Measurements from ENCODE around the gene FAM186B.
"Not testable (repeated sequence)": the region's sequence is repeated elsewhere in the genome, so short reads cannot be mapped to it uniquely, and the experiment has no call there.

The FAM186B gene

GRCh38 chr12:49635036-49635435 lies 29.6 kb upstream of the FAM186B start:
- DNase-seq: no peak

- DNase-seq: no peak
Measured at GRCh38 chr12:49633703-49634345, 28.4 kb upstream of the FAM186B start.

- no peak for DNase-seq
Measured at GRCh38 chr12:49632986-49633702, 27.7 kb upstream of the FAM186B start.

- no peak for DNase-seq
Measured at GRCh38 chr12:49632401-49632800, 27.0 kb upstream of the FAM186B start.

- no peak for DNase-seq
Measured at GRCh38 chr12:49631336-49631907, 26.0 kb upstream of the FAM186B start.

- DNase-seq: no peak
Measured at GRCh38 chr12:49627752-49628360, 22.4 kb upstream of the FAM186B start.

GRCh38 chr12:49626836-49627235 lies 21.4 kb upstream of the FAM186B start:
- no peak for DNase-seq

- DNase-seq: no peak
Measured at GRCh38 chr12:49626169-49626835, 20.9 kb upstream of the FAM186B start.

GRCh38 chr12:49624921-49625577 lies 19.6 kb upstream of the FAM186B start:
- DNase-seq: no peak

- DNase-seq: peak; percentile 81
Measured at GRCh38 chr12:49623142-49623904, 17.9 kb upstream of the FAM186B start, which contains the start of gene PRPF40B. Gene PRPF40B (plus strand): TSS chr12:49623561. CDS start chr12:49623591, 30 bp downstream.

- DNase-seq: peak; percentile 22
Measured at GRCh38 chr12:49622501-49623141, 17.2 kb upstream of the FAM186B start.

- DNase-seq: no peak
Measured at GRCh38 chr12:49621651-49622500, 16.4 kb upstream of the FAM186B start.

- no peak for DNase-seq
Measured at GRCh38 chr12:49619286-49619685, 13.8 kb upstream of the FAM186B start.

- no peak for DNase-seq
Measured at GRCh38 chr12:49618576-49618975, 13.1 kb upstream of the FAM186B start.

GRCh38 chr12:49616533-49617219 lies 11.2 kb upstream of the FAM186B start:
- DNase-seq: no peak

GRCh38 chr12:49615725-49616124 lies 10.3 kb upstream of the FAM186B start:
- no peak for DNase-seq

GRCh38 chr12:49612210-49612609 lies 6.8 kb upstream of the FAM186B start:
- no peak for DNase-seq

GRCh38 chr12:49610785-49611184 lies 5.3 kb upstream of the FAM186B start:
- not testable (repeated sequence) for DNase-seq

GRCh38 chr12:49609875-49610154 lies 4.4 kb upstream of the FAM186B start:
- DNase-seq: no peak

Data from activated CD4-positive, alpha-beta T cell treated with anti-CD3 and anti-CD28 coated beads, Interleukin-2, amount 50 U/mL, for 1 hour (primary cell).